Endothelial cell of umbilical vein (primary cell): ENCODE results near the gene UQCRFS1.

Experiments
- EZH2 ChIP-seq: IDR thresholded peaks from 2 replicates; pipeline ENCODE4 v1.6.1; 2012; ENCODE audit warnings: borderline replicate concordance, low read depth, mild to moderate bottlenecking, moderate library complexity, low read length, inconsistent platforms; ENCODE audit not compliant: severe bottlenecking
- JUN ChIP-seq: IDR thresholded peaks from 2 replicates; pipeline ENCODE4 v1.6.1; 2011; ENCODE audit warnings: borderline replicate concordance, low read depth; ENCODE audit not compliant: insufficient read length, insufficient read depth
- POLR2A ChIP-seq: IDR thresholded peaks from 2 replicates; pipeline ENCODE4 v1.6.1; 2012; ENCODE audit warnings: low read depth, mild to moderate bottlenecking, control low read depth, low read length
- TF ChIP-seq, protein P1 (sequence below), 2 donors: IDR thresholded peaks; 1 replicate in 1 of 2; 2 replicates in 1 of 2; pipeline ENCODE4 v1.5.1; 2011; ENCODE audit warnings: low read length in 2 of 2, mild to moderate bottlenecking in 2 of 2, moderate library complexity in 2 of 2, control low read depth in 1 of 2, inconsistent platforms in 1 of 2, low read depth in 1 of 2; ENCODE audit not compliant: insufficient read depth in 1 of 2; ENCODE audit errors: extremely low read depth in 1 of 2

DNA sequence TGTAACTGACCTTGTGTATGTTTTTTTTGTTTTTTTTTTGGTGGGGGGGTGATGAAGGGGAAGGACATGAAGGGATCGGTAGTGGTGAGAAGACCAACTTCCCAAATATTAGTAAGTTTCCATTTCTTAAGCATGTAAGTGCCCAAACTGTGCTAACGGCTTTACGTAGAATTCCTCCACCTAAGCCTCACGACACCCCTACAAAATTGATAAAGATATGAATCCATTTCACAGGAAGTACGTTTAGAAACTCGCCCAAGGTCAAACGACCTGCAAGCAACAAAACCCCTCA is 649 bp downstream of the UQCRFS1 start:
- TF ChIP-seq, protein P1, sequence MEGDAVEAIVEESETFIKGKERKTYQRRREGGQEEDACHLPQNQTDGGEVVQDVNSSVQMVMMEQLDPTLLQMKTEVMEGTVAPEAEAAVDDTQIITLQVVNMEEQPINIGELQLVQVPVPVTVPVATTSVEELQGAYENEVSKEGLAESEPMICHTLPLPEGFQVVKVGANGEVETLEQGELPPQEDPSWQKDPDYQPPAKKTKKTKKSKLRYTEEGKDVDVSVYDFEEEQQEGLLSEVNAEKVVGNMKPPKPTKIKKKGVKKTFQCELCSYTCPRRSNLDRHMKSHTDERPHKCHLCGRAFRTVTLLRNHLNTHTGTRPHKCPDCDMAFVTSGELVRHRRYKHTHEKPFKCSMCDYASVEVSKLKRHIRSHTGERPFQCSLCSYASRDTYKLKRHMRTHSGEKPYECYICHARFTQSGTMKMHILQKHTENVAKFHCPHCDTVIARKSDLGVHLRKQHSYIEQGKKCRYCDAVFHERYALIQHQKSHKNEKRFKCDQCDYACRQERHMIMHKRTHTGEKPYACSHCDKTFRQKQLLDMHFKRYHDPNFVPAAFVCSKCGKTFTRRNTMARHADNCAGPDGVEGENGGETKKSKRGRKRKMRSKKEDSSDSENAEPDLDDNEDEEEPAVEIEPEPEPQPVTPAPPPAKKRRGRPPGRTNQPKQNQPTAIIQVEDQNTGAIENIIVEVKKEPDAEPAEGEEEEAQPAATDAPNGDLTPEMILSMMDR (IDR thresholded peaks at IDR 0.05; ENCODE audit: extremely low read depth in 1 of 2, insufficient read depth in 1 of 2, low read depth in 1 of 2, low read length in 2 of 2) = no peak
- TF ChIP-seq EZH2 (no peak), JUN (no peak), POLR2A (no peak)
